Measurements from ENCODE around the gene HSD17B10. TPM values are rescaled to one million over a fixed set of nuclear protein-coding genes. Genes with fewer than 3 reads are reported as not detected.
A peak's percentile ranks its signal among the peaks of the same experiment; 100 is the strongest.
"Not testable (repeated sequence)": the region's sequence is repeated elsewhere in the genome, so short reads cannot be mapped to it uniquely, and the experiment has no call there.

The HSD17B10 gene
- total and polyA plus RNA-seq, 2 donors, result 51.7 to 92.6 TPM

- peaks cover 6 to 14% of the 10 kb centered on the region in 2 donors for H3K36me3 ChIP-seq (ENCODE audit: control insufficient read depth in 2 of 2, insufficient read depth in 2 of 2, low read length in 1 of 2)
- H3K27me3 ChIP-seq (ENCODE audit: control insufficient read depth in 2 of 2, insufficient read depth in 1 of 2, low read length in 1 of 2), result peaks cover 0 to 10% of the 10 kb centered on the region in 2 donors
- no peak overlapping the region for H3K4me3 ChIP-seq (ENCODE audit: low read length in 2 of 2)
- H3K9me3 ChIP-seq (ENCODE audit: control insufficient read depth in 2 of 2, insufficient read depth in 1 of 2, low read length in 1 of 2), result no peaks in the 10 kb centered on the region
- WGBS, result over 99% methylated on average over 8 of the region's 8 CpGs
- no peak for DNase-seq (ENCODE audit: low read depth in 6 of 9, low spot score in 9 of 9)
- no peak overlapping the region for H3K27ac ChIP-seq (ENCODE audit: low read depth in 1 of 2, low read length in 1 of 2)
- H3K4me1 ChIP-seq (ENCODE audit: control insufficient read depth in 2 of 2, insufficient read depth in 2 of 2, low read length in 2 of 2), result peaks cover 0 to 8% of the 10 kb centered on the region in 2 donors
Measured at GRCh38 chrX:53429755-53430154, 4.4 kb downstream of the HSD17B10 start.

- 19% methylated on average over 17 of the region's 17 CpGs for WGBS
- Histone ChIP-seq H3K4me1 (ENCODE audit: control insufficient read depth in 2 of 2, insufficient read depth in 2 of 2, low read length in 2 of 2) (peaks cover 11 to 20% of the 10 kb centered on the region in 2 donors), H3K36me3 (ENCODE audit: control insufficient read depth in 2 of 2, insufficient read depth in 2 of 2, low read length in 1 of 2) (peaks cover 0 to 2% of the 10 kb centered on the region in 2 donors)
Measured at GRCh38 chrX:53422861-53423306, 11.3 kb downstream of the HSD17B10 start, which contains the start of gene RIBC1. Gene RIBC1, plus strand, starts transcription at chrX:53422873. Its CDS starts 3,404 bp downstream, at chrX:53426277.

GRCh38 chrX:53422086-53422860 is 11.9 kb downstream of the HSD17B10 start, which contains the start of gene SMC1A:
Gene SMC1A, minus strand, starts transcription at chrX:53422654. Its CDS starts 54 bp downstream, at chrX:53422600.
- peak; percentile 80 to 99 (median 95) for DNase-seq (ENCODE audit: low read depth in 6 of 9, low spot score in 9 of 9)
- Histone ChIP-seq H3K27ac (ENCODE audit: low read depth in 1 of 2, low read length in 1 of 2) (peak within 1 kb of the TSS; percentile 96 to 98), H3K27me3 (ENCODE audit: control insufficient read depth in 2 of 2, insufficient read depth in 1 of 2, low read length in 1 of 2) (no peaks in the 10 kb centered on the region), H3K4me3 (ENCODE audit: low read length in 2 of 2) (peak within 1 kb of the TSS; percentile 78 to 89), H3K9me3 (ENCODE audit: control insufficient read depth in 2 of 2, insufficient read depth in 1 of 2, low read length in 1 of 2) (peaks cover 0 to 3% of the 10 kb centered on the region in 2 donors), H3K4me1 (ENCODE audit: control insufficient read depth in 2 of 2, insufficient read depth in 2 of 2, low read length in 2 of 2) (peaks cover 11 to 20% of the 10 kb centered on the region in 2 donors), H3K36me3 (ENCODE audit: control insufficient read depth in 2 of 2, insufficient read depth in 2 of 2, low read length in 1 of 2) (peaks cover 0 to 2% of the 10 kb centered on the region in 2 donors)
- under 1% methylated on average over 75 of the region's 75 CpGs for WGBS

More at GRCh38 chrX:53422861-53423306, 11.3 kb downstream of the HSD17B10 start, which contains the start of gene RIBC1:
- DNase-seq (ENCODE audit: low read depth in 6 of 9, low spot score in 9 of 9), result no peak
- H3K27ac ChIP-seq (ENCODE audit: low read depth in 1 of 2, low read length in 1 of 2), result peak within 1 kb of the TSS; percentile 96 to 98
- peak within 1 kb of the TSS; percentile 78 to 89 for H3K4me3 ChIP-seq (ENCODE audit: low read length in 2 of 2)
- no peaks in the 10 kb centered on the region for H3K27me3 ChIP-seq (ENCODE audit: control insufficient read depth in 2 of 2, insufficient read depth in 1 of 2, low read length in 1 of 2)
- peaks cover 0 to 3% of the 10 kb centered on the region in 2 donors for H3K9me3 ChIP-seq (ENCODE audit: control insufficient read depth in 2 of 2, insufficient read depth in 1 of 2, low read length in 1 of 2)

- peak in 4 of 9 donors; percentile 51 to 91 (median 78) for DNase-seq (ENCODE audit: low read depth in 6 of 9, low spot score in 9 of 9)
- peak overlapping the region; percentile 78 to 89 for H3K4me3 ChIP-seq (ENCODE audit: low read length in 2 of 2)
- H3K4me1 ChIP-seq (ENCODE audit: control insufficient read depth in 2 of 2, insufficient read depth in 2 of 2, low read length in 2 of 2), result peaks cover 11 to 20% of the 10 kb centered on the region in 2 donors
- H3K9me3 ChIP-seq (ENCODE audit: control insufficient read depth in 2 of 2, insufficient read depth in 1 of 2, low read length in 1 of 2), result peaks cover 0 to 3% of the 10 kb centered on the region in 2 donors
- peaks cover 0 to 2% of the 10 kb centered on the region in 2 donors for H3K36me3 ChIP-seq (ENCODE audit: control insufficient read depth in 2 of 2, insufficient read depth in 2 of 2, low read length in 1 of 2)
- H3K27me3 ChIP-seq (ENCODE audit: control insufficient read depth in 2 of 2, insufficient read depth in 1 of 2, low read length in 1 of 2), result no peaks in the 10 kb centered on the region
- under 1% methylated on average over 15 of the region's 15 CpGs for WGBS
- peak overlapping the region; percentile 96 to 98 for H3K27ac ChIP-seq (ENCODE audit: low read depth in 1 of 2, low read length in 1 of 2)
Measured at GRCh38 chrX:53421772-53422085, 12.4 kb downstream of the HSD17B10 start.

GRCh38 chrX:53421125-53421524 is 13.0 kb downstream of the HSD17B10 start:
- Histone ChIP-seq H3K9me3 (ENCODE audit: control insufficient read depth in 2 of 2, insufficient read depth in 1 of 2, low read length in 1 of 2) (peaks cover 0 to 3% of the 10 kb centered on the region in 2 donors), H3K27ac (ENCODE audit: low read depth in 1 of 2, low read length in 1 of 2) (no peak overlapping the region), H3K36me3 (ENCODE audit: control insufficient read depth in 2 of 2, insufficient read depth in 2 of 2, low read length in 1 of 2) (peaks cover 0 to 2% of the 10 kb centered on the region in 2 donors), H3K4me3 (ENCODE audit: low read length in 2 of 2) (peak overlapping the region; percentile 78 to 89), H3K27me3 (ENCODE audit: control insufficient read depth in 2 of 2, insufficient read depth in 1 of 2, low read length in 1 of 2) (no peaks in the 10 kb centered on the region), H3K4me1 (ENCODE audit: control insufficient read depth in 2 of 2, insufficient read depth in 2 of 2, low read length in 2 of 2) (peaks cover 11 to 20% of the 10 kb centered on the region in 2 donors)
- WGBS, result 50% methylated on average over 2 of the region's 2 CpGs
- no peak for DNase-seq (ENCODE audit: low read depth in 6 of 9, low spot score in 9 of 9)

GRCh38 chrX:53420351-53420750 is 13.8 kb downstream of the HSD17B10 start:
- H3K9me3 ChIP-seq (ENCODE audit: control insufficient read depth in 2 of 2, insufficient read depth in 1 of 2, low read length in 1 of 2); H3K27me3 ChIP-seq (ENCODE audit: control insufficient read depth in 2 of 2, insufficient read depth in 1 of 2, low read length in 1 of 2); DNase-seq (ENCODE audit: low read depth in 6 of 9, low spot score in 9 of 9); H3K36me3 ChIP-seq (ENCODE audit: control insufficient read depth in 2 of 2, insufficient read depth in 2 of 2, low read length in 1 of 2); H3K27ac ChIP-seq (ENCODE audit: low read depth in 1 of 2, low read length in 1 of 2); H3K4me3 ChIP-seq (ENCODE audit: low read length in 2 of 2): not testable (repeated sequence)
- 100% methylated on average over 3 of the region's 3 CpGs for WGBS
- H3K4me1 ChIP-seq (ENCODE audit: control insufficient read depth in 2 of 2, insufficient read depth in 2 of 2, low read length in 2 of 2), result peaks cover 11 to 20% of the 10 kb centered on the region in 2 donors

- no peaks in the 10 kb centered on the region for H3K27me3 ChIP-seq (ENCODE audit: control insufficient read depth in 2 of 2, insufficient read depth in 1 of 2, low read length in 1 of 2)
- no peaks in the 10 kb centered on the region for H3K4me1 ChIP-seq (ENCODE audit: control insufficient read depth in 2 of 2, insufficient read depth in 2 of 2, low read length in 2 of 2)
- H3K27ac ChIP-seq (ENCODE audit: low read depth in 1 of 2, low read length in 1 of 2), result no peak overlapping the region
- no peak for DNase-seq (ENCODE audit: low read depth in 6 of 9, low spot score in 9 of 9)
- peaks cover 48 to 70% of the 10 kb centered on the region in 2 donors for H3K36me3 ChIP-seq (ENCODE audit: control insufficient read depth in 2 of 2, insufficient read depth in 2 of 2, low read length in 1 of 2)
- WGBS, result 89% methylated on average over 2 of the region's 2 CpGs
- H3K4me3 ChIP-seq (ENCODE audit: low read length in 2 of 2), result no peak overlapping the region
- H3K9me3 ChIP-seq (ENCODE audit: control insufficient read depth in 2 of 2, insufficient read depth in 1 of 2, low read length in 1 of 2), result no peaks in the 10 kb centered on the region
Measured at GRCh38 chrX:53412446-53412845, 21.7 kb downstream of the HSD17B10 start.

- Histone ChIP-seq H3K4me3 (ENCODE audit: low read length in 2 of 2) (no peak overlapping the region), H3K27ac (ENCODE audit: low read depth in 1 of 2, low read length in 1 of 2) (no peak overlapping the region), H3K27me3 (ENCODE audit: control insufficient read depth in 2 of 2, insufficient read depth in 1 of 2, low read length in 1 of 2) (no peaks in the 10 kb centered on the region), H3K36me3 (ENCODE audit: control insufficient read depth in 2 of 2, insufficient read depth in 2 of 2, low read length in 1 of 2) (peaks cover 45 to 82% of the 10 kb centered on the region in 2 donors), H3K9me3 (ENCODE audit: control insufficient read depth in 2 of 2, insufficient read depth in 1 of 2, low read length in 1 of 2) (no peaks in the 10 kb centered on the region), H3K4me1 (ENCODE audit: control insufficient read depth in 2 of 2, insufficient read depth in 2 of 2, low read length in 2 of 2) (no peaks in the 10 kb centered on the region)
- 98% methylated on average over 10 of the region's 10 CpGs for WGBS
- DNase-seq (ENCODE audit: low read depth in 6 of 9, low spot score in 9 of 9), result no peak
Measured at GRCh38 chrX:53403535-53403934, 30.6 kb downstream of the HSD17B10 start.

- no peaks in the 10 kb centered on the region for H3K27me3 ChIP-seq (ENCODE audit: control insufficient read depth in 2 of 2, insufficient read depth in 1 of 2, low read length in 1 of 2)
- H3K9me3 ChIP-seq (ENCODE audit: control insufficient read depth in 2 of 2, insufficient read depth in 1 of 2, low read length in 1 of 2), result no peaks in the 10 kb centered on the region
- no peaks in the 10 kb centered on the region for H3K4me1 ChIP-seq (ENCODE audit: control insufficient read depth in 2 of 2, insufficient read depth in 2 of 2, low read length in 2 of 2)
- DNase-seq (ENCODE audit: low read depth in 6 of 9, low spot score in 9 of 9), result no peak
- WGBS, result 97% methylated on average over 1 of the region's 1 CpG
- H3K27ac ChIP-seq (ENCODE audit: low read depth in 1 of 2, low read length in 1 of 2), result no peak overlapping the region
- H3K4me3 ChIP-seq (ENCODE audit: low read length in 2 of 2), result no peak overlapping the region
- peaks cover 26 to 73% of the 10 kb centered on the region in 2 donors for H3K36me3 ChIP-seq (ENCODE audit: control insufficient read depth in 2 of 2, insufficient read depth in 2 of 2, low read length in 1 of 2)
Measured at GRCh38 chrX:53398216-53398615, 36.0 kb downstream of the HSD17B10 start.

All from thymus (tissue), 11 donors.